ENCODE data around the gene GRIK4.

GRIK4 gene

GRCh38 chr11:120682866-120683265 lies 171.3 kb downstream of the GRIK4 start:
- DNase-seq, result no peak

GRCh38 chr11:120686516-120686915 lies 175.0 kb downstream of the GRIK4 start:
- no peak for DNase-seq

GRCh38 chr11:120688163-120688562 lies 176.6 kb downstream of the GRIK4 start:
- no peak for DNase-seq

- DNase-seq, result no peak
Observed at GRCh38 chr11:120689596-120690275, 178.2 kb downstream of the GRIK4 start.

GRCh38 chr11:120690406-120690805 lies 178.9 kb downstream of the GRIK4 start:
- DNase-seq, result no peak

- DNase-seq, result no peak
Observed at GRCh38 chr11:120694726-120695125, 183.2 kb downstream of the GRIK4 start.

- no peak for DNase-seq
Observed at GRCh38 chr11:120695426-120695825, 183.9 kb downstream of the GRIK4 start.

GRCh38 chr11:120695939-120696338 lies 184.4 kb downstream of the GRIK4 start:
- DNase-seq, result no peak

- no peak for DNase-seq
Observed at GRCh38 chr11:120696597-120697218, 185.2 kb downstream of the GRIK4 start.

- no peak for DNase-seq
Observed at GRCh38 chr11:120698918-120699317, 187.4 kb downstream of the GRIK4 start.

- no peak for DNase-seq
Observed at GRCh38 chr11:120702656-120703055, 191.1 kb downstream of the GRIK4 start.

- no peak for DNase-seq
Observed at GRCh38 chr11:120703358-120704152, 192.0 kb downstream of the GRIK4 start.

- no peak for DNase-seq
Observed at GRCh38 chr11:120704256-120704750, 192.8 kb downstream of the GRIK4 start.

- no peak for DNase-seq
Observed at GRCh38 chr11:120706257-120706656, 194.7 kb downstream of the GRIK4 start.

GRCh38 chr11:120707098-120707497 lies 195.6 kb downstream of the GRIK4 start:
- DNase-seq, result no peak

- no peak for DNase-seq
Observed at GRCh38 chr11:120707663-120708062, 196.1 kb downstream of the GRIK4 start.

GRCh38 chr11:120708511-120709183 lies 197.1 kb downstream of the GRIK4 start:
- no peak for DNase-seq

GRCh38 chr11:120709808-120710207 lies 198.3 kb downstream of the GRIK4 start:
- DNase-seq, result no peak

- DNase-seq, result no peak
Observed at GRCh38 chr11:120710354-120711131, 199.0 kb downstream of the GRIK4 start.

GRCh38 chr11:120712014-120712413 lies 200.5 kb downstream of the GRIK4 start:
- no peak for DNase-seq

GRCh38 chr11:120712881-120713280 lies 201.3 kb downstream of the GRIK4 start:
- DNase-seq, result no peak

- DNase-seq, result no peak
Observed at GRCh38 chr11:120713296-120713695, 201.7 kb downstream of the GRIK4 start.
